Measurements from ENCODE around the gene RNF167. TPM values are rescaled to one million over a fixed set of nuclear protein-coding genes. Genes with fewer than 3 reads are reported as not detected.

The RNF167 gene
- total RNA-seq, 4 donors from 2014 or later: 66.3 to 95.4 (median 80.2) TPM

DNA sequence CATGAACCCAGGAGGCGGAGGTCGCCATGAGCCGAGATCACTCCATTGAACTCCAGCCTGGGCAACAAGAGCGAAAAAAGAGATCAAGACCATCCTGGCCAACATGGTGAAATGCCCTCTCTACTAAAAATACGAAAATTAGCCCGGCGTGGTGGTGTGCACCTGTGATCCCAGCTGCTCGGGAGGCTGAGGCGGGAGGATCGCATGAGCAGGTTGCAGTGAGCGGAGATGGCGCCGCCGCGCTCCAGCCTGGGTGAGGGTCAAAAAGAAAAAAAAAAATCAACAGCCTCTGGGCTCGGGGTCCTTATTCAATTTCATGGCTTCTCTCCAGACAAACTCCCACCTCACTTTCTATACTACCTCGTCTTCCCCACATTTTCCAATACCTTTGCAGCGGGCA is 11.2 kb upstream of the RNF167 start:
- DNase-seq (ENCODE audit: low spot score in 2 of 2): no peak
- H3K4me3 ChIP-seq (ENCODE audit: low read depth, poor library complexity, severe bottlenecking): no peak overlapping the region
- intact Hi-C loops (cut with DNase I; ENCODE audit: low total_unique reads): no loop called here
- TF ChIP-seq, protein P1, sequence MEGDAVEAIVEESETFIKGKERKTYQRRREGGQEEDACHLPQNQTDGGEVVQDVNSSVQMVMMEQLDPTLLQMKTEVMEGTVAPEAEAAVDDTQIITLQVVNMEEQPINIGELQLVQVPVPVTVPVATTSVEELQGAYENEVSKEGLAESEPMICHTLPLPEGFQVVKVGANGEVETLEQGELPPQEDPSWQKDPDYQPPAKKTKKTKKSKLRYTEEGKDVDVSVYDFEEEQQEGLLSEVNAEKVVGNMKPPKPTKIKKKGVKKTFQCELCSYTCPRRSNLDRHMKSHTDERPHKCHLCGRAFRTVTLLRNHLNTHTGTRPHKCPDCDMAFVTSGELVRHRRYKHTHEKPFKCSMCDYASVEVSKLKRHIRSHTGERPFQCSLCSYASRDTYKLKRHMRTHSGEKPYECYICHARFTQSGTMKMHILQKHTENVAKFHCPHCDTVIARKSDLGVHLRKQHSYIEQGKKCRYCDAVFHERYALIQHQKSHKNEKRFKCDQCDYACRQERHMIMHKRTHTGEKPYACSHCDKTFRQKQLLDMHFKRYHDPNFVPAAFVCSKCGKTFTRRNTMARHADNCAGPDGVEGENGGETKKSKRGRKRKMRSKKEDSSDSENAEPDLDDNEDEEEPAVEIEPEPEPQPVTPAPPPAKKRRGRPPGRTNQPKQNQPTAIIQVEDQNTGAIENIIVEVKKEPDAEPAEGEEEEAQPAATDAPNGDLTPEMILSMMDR (IDR thresholded peaks at IDR 0.05): no peak
- no peak for TF ChIP-seq POLR2A (IDR thresholded peaks at IDR 0.05)
- 97 to 98% methylated on average over 18 of the region's 18 CpGs for WGBS, 2 donors

DNA sequence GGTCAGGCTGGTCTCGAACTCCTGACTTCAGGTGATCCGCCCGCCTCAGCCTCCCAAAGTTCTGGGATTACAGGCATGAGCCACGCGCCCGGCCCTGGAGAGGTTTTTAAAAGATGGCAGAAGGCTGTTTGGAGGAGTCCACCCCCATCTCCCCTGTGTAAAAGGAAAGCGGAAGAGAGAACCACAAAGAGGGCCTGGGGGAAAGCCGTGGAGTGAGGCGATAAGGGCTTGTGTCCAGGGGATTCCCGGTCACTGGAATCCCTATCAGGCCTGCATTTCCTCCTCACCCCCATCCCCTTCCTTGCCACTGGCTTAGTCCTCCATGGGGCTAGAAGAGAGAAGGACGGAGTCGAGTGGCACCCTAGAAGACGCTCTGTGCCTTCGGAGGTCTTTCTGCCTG is 8.1 kb upstream of the RNF167 start, which contains the start of gene GP1BA:
GP1BA (plus strand) TSS at position 315 of the 400 bp plus-strand sequence. CDS start 328 bp downstream, outside the sequence.
- intact Hi-C loops (cut with DNase I; ENCODE audit: low total_unique reads): no loop called here
- H3K4me3 ChIP-seq (ENCODE audit: low read depth, poor library complexity, severe bottlenecking): no peak within 1 kb of the TSS
- WGBS, 2 donors: 71 to 79% methylated on average over 14 of the region's 14 CpGs
- TF ChIP-seq POLR2A (IDR thresholded peaks at IDR 0.05): no peak
- TF ChIP-seq, protein P1 (IDR thresholded peaks at IDR 0.05): no peak
- no peak for DNase-seq (ENCODE audit: low spot score in 2 of 2)

DNA sequence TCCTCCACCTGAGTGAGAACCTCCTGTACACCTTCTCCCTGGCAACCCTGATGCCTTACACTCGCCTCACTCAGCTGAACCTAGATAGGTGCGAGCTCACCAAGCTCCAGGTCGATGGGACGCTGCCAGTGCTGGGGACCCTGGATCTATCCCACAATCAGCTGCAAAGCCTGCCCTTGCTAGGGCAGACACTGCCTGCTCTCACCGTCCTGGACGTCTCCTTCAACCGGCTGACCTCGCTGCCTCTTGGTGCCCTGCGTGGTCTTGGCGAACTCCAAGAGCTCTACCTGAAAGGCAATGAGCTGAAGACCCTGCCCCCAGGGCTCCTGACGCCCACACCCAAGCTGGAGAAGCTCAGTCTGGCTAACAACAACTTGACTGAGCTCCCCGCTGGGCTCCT is 7.3 kb upstream of the RNF167 start:
- H3K4me3 ChIP-seq (ENCODE audit: low read depth, poor library complexity, severe bottlenecking): no peak overlapping the region
- intact Hi-C loops (cut with DNase I; ENCODE audit: low total_unique reads): no loop called here
- DNase-seq (ENCODE audit: low spot score in 2 of 2): no peak
- TF ChIP-seq, protein P1 (IDR thresholded peaks at IDR 0.05): no peak
- TF ChIP-seq POLR2A (IDR thresholded peaks at IDR 0.05): no peak
- WGBS, 2 donors: 92 to 96% methylated on average over 12 of the region's 12 CpGs

DNA sequence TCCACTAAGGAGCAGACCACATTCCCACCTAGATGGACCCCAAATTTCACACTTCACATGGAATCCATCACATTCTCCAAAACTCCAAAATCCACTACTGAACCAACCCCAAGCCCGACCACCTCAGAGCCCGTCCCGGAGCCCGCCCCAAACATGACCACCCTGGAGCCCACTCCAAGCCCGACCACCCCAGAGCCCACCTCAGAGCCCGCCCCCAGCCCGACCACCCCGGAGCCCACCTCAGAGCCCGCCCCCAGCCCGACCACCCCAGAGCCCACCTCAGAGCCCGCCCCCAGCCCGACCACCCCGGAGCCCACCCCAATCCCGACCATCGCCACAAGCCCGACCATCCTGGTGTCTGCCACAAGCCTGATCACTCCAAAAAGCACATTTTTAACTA is 6.4 kb upstream of the RNF167 start:
- DNase-seq (ENCODE audit: low spot score in 2 of 2): no peak
- H3K4me3 ChIP-seq (ENCODE audit: low read depth, poor library complexity, severe bottlenecking): no peak overlapping the region
- intact Hi-C loops (cut with DNase I; ENCODE audit: low total_unique reads): no loop called here
- TF ChIP-seq POLR2A (IDR thresholded peaks at IDR 0.05): no peak
- TF ChIP-seq, protein P1 (IDR thresholded peaks at IDR 0.05): no peak
- 74 to 81% methylated on average over 11 to 14 of the region's 16 CpGs for WGBS, 2 donors

DNA sequence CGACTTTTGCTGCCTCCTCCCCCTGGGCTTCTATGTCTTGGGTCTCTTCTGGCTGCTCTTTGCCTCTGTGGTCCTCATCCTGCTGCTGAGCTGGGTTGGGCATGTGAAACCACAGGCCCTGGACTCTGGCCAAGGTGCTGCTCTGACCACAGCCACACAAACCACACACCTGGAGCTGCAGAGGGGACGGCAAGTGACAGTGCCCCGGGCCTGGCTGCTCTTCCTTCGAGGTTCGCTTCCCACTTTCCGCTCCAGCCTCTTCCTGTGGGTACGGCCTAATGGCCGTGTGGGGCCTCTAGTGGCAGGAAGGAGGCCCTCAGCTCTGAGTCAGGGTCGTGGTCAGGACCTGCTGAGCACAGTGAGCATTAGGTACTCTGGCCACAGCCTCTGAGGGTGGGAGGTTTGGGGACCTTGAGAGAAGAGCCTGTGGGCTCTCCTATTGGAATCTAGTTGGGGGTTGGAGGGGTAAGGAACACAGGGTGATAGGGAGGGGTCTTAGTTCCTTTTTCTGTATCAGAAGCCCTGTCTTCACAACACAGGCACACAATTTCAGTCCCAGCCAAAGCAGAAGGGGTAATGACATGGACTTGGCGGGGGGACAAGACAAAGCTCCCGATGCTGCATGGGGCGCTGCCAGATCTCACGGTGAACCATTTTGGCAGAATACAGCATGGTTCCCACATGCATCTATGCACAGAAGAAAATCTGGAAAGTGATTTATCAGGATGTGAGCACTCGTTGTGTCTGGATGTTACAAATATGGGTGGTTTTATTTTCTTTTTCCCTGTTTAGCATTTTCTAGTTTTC is 5.7 kb upstream of the RNF167 start:
- no peak for TF ChIP-seq POLR2A (IDR thresholded peaks at IDR 0.05)
- no peak for DNase-seq (ENCODE audit: low spot score in 2 of 2)
- intact Hi-C loops (cut with DNase I; ENCODE audit: low total_unique reads): no loop called here
- H3K4me3 ChIP-seq (ENCODE audit: low read depth, poor library complexity, severe bottlenecking): no peak overlapping the region
- WGBS, 2 donors: 25% methylated on average over 14 of the region's 14 CpGs

DNA sequence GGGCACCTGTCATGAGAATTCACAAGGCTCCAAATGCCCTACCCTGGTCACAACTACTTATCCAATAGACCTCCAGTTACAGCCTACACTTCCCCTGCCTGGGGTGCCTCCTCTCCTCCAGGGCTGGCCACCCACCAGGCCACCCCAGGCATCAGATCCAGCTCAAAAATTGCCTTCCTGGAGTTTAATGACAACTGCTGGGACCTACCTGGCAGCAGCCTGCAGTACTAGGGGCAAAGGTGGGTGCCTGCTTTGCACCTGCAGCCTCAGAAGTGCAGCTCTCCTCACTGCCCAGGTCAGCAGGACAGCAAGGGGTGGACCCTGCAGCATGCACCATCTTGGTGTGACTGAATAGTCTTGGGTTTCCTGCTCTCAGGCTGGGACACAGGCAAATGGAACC is 4.4 kb upstream of the RNF167 start:
- no peak for DNase-seq (ENCODE audit: low spot score in 2 of 2)
- no peak for TF ChIP-seq POLR2A (IDR thresholded peaks at IDR 0.05)
- TF ChIP-seq, protein P1 (IDR thresholded peaks at IDR 0.05): no peak
- no peak overlapping the region for H3K4me3 ChIP-seq (ENCODE audit: low read depth, poor library complexity, severe bottlenecking)
- intact Hi-C loops (cut with DNase I; ENCODE audit: low total_unique reads): no loop called here

Measured in lower leg skin (tissue), 4 donors.